ENCODE results near the gene VWA5B2. TPM values are rescaled to one million over a fixed set of nuclear protein-coding genes. Genes with fewer than 3 reads are reported as not detected.

The VWA5B2 gene
- total and polyA plus RNA-seq, 2 experiments from 2014 or later: 0.66 TPM; not detected in 1

GRCh38 chr3:184192889-184193288 lies 36.5 kb upstream of the VWA5B2 start (continued):
- TF ChIP-seq ZNF462 (CRISPR knock-in tag; IDR thresholded peaks at IDR 0.05): no peak

GRCh38 chr3:184193991-184194539 lies 35.3 kb upstream of the VWA5B2 start:
- no peaks in the 10 kb centered on the region for H3F3A ChIP-seq (replicated peaks; ENCODE audit: low read depth)
- DNase-seq (ENCODE audit: low spot score) (no peak), ATAC-seq (no peak)
- H3K9me2 ChIP-seq (ENCODE audit: insufficient read depth): no peaks in the 10 kb centered on the region
- Mint-ChIP-seq H3K4me3 (no peak overlapping the region), H3K36me3 (ENCODE audit: low read depth) (peaks cover 53% of the 10 kb centered on the region), H3K4me1 (no peaks in the 10 kb centered on the region), H3K27me3 (ENCODE audit: insufficient read depth, low read depth, poor library complexity) (peaks cover 2% of the 10 kb centered on the region), H3K27ac (no peak overlapping the region), H3K9me3 (no peaks in the 10 kb centered on the region)
- H3K79me2 ChIP-seq (replicated peaks; ENCODE audit: insufficient read depth): peaks cover 6% of the 10 kb centered on the region; the same call in 1 of the 2 replicates
- no peak overlapping the region for H3K4me3 ChIP-seq
- peaks cover 5% of the 10 kb centered on the region; the same call in 1 of the 2 replicates for H4K20me1 ChIP-seq (replicated peaks; ENCODE audit: insufficient read depth)
- H3K36me3 ChIP-seq (ENCODE audit: insufficient read depth): peaks cover 10% of the 10 kb centered on the region
- no peaks in the 10 kb centered on the region for H3K4me1 ChIP-seq (ENCODE audit: insufficient read depth)
- H2AFZ ChIP-seq: no peak overlapping the region
- no peak overlapping the region for H3K27ac ChIP-seq (ENCODE audit: low read depth)
- no peaks in the 10 kb centered on the region for H3K27me3 ChIP-seq (ENCODE audit: insufficient read depth)
- H3K4me2 ChIP-seq: no peak overlapping the region
- no peak for TF ChIP-seq ZNF462 (CRISPR knock-in tag; IDR thresholded peaks at IDR 0.05)
- TF ChIP-seq CREB1 (CRISPR knock-in tag; IDR thresholded peaks at IDR 0.05; ENCODE audit: low read depth): no peak
- TF ChIP-seq JUNB (IDR thresholded peaks at IDR 0.05; ENCODE audit: unreplicated experiment): no peak
- TF ChIP-seq REST (IDR thresholded peaks at IDR 0.05; ENCODE audit: unreplicated experiment): no peak
